ENCODE measurements around the gene DNMT3L.
A peak's percentile ranks its signal among the peaks of the same experiment; 100 is the strongest.

The DNMT3L gene

GRCh38 chr21:44261675-44262295, at the start of gene DNMT3L:
Gene DNMT3L, minus strand, starts transcription at chr21:44261897. Its CDS starts 638 bp downstream, at chr21:44261259.
- DNase-seq = no peak

- no peak for DNase-seq
Measured at GRCh38 chr21:44310628-44311507, 49.2 kb upstream of the DNMT3L start.

- DNase-seq = no peak
Measured at GRCh38 chr21:44306936-44307704, 45.4 kb upstream of the DNMT3L start.

GRCh38 chr21:44305691-44306090, 44.0 kb upstream of the DNMT3L start:
- no peak for DNase-seq

GRCh38 chr21:44304877-44305293, 43.2 kb upstream of the DNMT3L start:
- peak; percentile 53 for DNase-seq

- DNase-seq = no peak
Measured at GRCh38 chr21:44304011-44304616, 42.4 kb upstream of the DNMT3L start.

- DNase-seq = no peak
Measured at GRCh38 chr21:44303490-44303981, 41.8 kb upstream of the DNMT3L start.

GRCh38 chr21:44302573-44303401, 41.1 kb upstream of the DNMT3L start:
- peak; percentile 41 for DNase-seq

- DNase-seq = no peak
Measured at GRCh38 chr21:44301961-44302406, 40.3 kb upstream of the DNMT3L start.

GRCh38 chr21:44301141-44301540, 39.4 kb upstream of the DNMT3L start:
- DNase-seq = no peak

- DNase-seq = peak; percentile 71
Measured at GRCh38 chr21:44300262-44300959, 38.7 kb upstream of the DNMT3L start.

GRCh38 chr21:44299458-44300261, 38.0 kb upstream of the DNMT3L start, which contains the start of gene PFKL:
Gene PFKL, plus strand, starts transcription at chr21:44300053. Its CDS starts 53 bp downstream, at chr21:44300106.
- peak; percentile 95 for DNase-seq

- no peak for DNase-seq
Measured at GRCh38 chr21:44299085-44299457, 37.4 kb upstream of the DNMT3L start.

GRCh38 chr21:44298301-44298700, 36.6 kb upstream of the DNMT3L start:
- DNase-seq = peak; percentile 52

GRCh38 chr21:44297525-44298290, 36.0 kb upstream of the DNMT3L start:
- DNase-seq = peak; percentile 83

GRCh38 chr21:44296916-44297315, 35.2 kb upstream of the DNMT3L start:
- no peak for DNase-seq

- DNase-seq = no peak
Measured at GRCh38 chr21:44296103-44296519, 34.4 kb upstream of the DNMT3L start.

- DNase-seq = no peak
Measured at GRCh38 chr21:44295646-44296045, 33.9 kb upstream of the DNMT3L start.

- DNase-seq = no peak
Measured at GRCh38 chr21:44295163-44295573, 33.5 kb upstream of the DNMT3L start.
